ENCODE measurements around the gene TRIM52. TPM values are rescaled to one million over a fixed set of nuclear protein-coding genes. Genes with fewer than 3 reads are reported as not detected.

Gene TRIM52
- total RNA-seq, 2 experiments from 2014 or later, result 35.9 to 37.6 TPM

DNA sequence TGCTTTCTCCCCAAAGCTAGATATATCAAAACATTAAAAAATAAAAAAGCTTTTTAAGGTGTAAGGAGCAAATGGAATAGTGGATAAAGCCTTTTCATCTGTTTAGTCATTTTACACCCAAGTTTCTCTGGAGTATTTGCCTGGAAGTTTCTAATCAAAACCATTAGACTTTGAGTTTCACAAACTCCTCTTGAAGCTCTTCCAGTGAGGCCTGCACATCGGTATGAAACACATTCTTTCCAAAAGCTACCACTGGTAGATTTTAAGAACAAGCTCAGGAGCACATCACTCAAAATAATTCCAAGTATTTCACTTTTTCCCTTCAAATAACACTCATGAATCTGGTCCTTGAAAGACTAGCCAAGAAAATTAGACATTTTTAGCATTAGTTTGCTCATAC, 5.7 kb downstream of the TRIM52 start:
- ATAC-seq (ENCODE audit: poor library complexity) (no peak), DNase-seq (no peak)
- ChIA-PET POLR2A (interaction anchor here (0.7 to 5.8 kb wide), 6 partner anchors 11 to 64 kb away, joined by 3 to 39 read pairs (median 10); partner anchors contain the start of genes RACK1 and TRIM41), CTCF (interaction anchor here (1.2 kb wide), 1 partner anchor 48 kb away, joined by 3 read pairs; no protein-coding TSS in a partner anchor)
- intact Hi-C loops (cut with DNase I, micrococcal nuclease), result loop anchor here in 1 of 2 experiments (10.0 kb wide), 1 partner anchor 760 kb away; the partner anchor contains the start of gene CNOT6
- TF ChIP-seq, protein P1, sequence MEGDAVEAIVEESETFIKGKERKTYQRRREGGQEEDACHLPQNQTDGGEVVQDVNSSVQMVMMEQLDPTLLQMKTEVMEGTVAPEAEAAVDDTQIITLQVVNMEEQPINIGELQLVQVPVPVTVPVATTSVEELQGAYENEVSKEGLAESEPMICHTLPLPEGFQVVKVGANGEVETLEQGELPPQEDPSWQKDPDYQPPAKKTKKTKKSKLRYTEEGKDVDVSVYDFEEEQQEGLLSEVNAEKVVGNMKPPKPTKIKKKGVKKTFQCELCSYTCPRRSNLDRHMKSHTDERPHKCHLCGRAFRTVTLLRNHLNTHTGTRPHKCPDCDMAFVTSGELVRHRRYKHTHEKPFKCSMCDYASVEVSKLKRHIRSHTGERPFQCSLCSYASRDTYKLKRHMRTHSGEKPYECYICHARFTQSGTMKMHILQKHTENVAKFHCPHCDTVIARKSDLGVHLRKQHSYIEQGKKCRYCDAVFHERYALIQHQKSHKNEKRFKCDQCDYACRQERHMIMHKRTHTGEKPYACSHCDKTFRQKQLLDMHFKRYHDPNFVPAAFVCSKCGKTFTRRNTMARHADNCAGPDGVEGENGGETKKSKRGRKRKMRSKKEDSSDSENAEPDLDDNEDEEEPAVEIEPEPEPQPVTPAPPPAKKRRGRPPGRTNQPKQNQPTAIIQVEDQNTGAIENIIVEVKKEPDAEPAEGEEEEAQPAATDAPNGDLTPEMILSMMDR (IDR thresholded peaks at IDR 0.05), result no peak
- H3K27me3 Mint-ChIP-seq, result no peaks in the 10 kb centered on the region
- no peak overlapping the region for H3K4me3 Mint-ChIP-seq
- Histone ChIP-seq H3K4me3 (ENCODE audit: low read length) (no peak overlapping the region), H3K4me1 (ENCODE audit: insufficient read depth, low read length) (peaks cover 45% of the 10 kb centered on the region), H3K9me3 (ENCODE audit: control insufficient read depth in 1 of 2, insufficient read depth in 1 of 2, low read length in 2 of 2) (no peaks in the 10 kb centered on the region), H3K27me3 (ENCODE audit: control insufficient read depth in 1 of 2, insufficient read depth in 2 of 2, low read length in 2 of 2) (no peaks in the 10 kb centered on the region), H3K36me3 (ENCODE audit: insufficient read depth, low read length) (peaks cover 37% of the 10 kb centered on the region), H3K27ac (ENCODE audit: low read depth in 1 of 2, low read length in 2 of 2) (no peak overlapping the region)
- peaks cover 76% of the 10 kb centered on the region for H3K4me1 Mint-ChIP-seq (ENCODE audit: low read depth)
- H3K27ac Mint-ChIP-seq, result peak overlapping the region; percentile 12
- peaks cover 52% of the 10 kb centered on the region for H3K36me3 Mint-ChIP-seq (ENCODE audit: low read depth)
- no peaks in the 10 kb centered on the region for H3K9me3 Mint-ChIP-seq

DNA sequence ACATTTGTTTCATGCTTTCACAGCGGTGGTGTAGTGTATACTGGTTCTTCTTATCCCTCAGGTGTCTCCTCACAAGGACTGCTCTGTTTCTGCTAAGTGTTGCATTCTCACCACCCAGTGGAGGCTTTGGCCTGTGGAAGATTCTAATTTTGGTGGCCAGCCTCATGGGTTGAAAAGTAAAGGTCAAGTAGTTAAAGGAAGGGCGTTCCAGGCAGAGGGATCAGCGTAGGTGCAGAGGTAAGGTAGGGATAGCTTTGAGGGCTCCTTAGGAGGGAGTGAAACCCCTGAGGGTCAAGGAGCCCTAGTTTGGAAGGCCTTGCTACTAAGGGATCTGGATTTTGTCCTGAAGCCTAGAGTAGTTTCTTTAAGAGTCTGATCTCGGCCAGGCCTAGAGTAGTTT, 12.7 kb downstream of the TRIM52 start:
- TF ChIP-seq, protein P1 (IDR thresholded peaks at IDR 0.05), result no peak
- H3K9me3 ChIP-seq (ENCODE audit: control insufficient read depth in 1 of 2, insufficient read depth in 1 of 2, low read length in 2 of 2), result no peaks in the 10 kb centered on the region
- intact Hi-C loops (cut with DNase I, micrococcal nuclease), result loop anchor here in 1 of 2 experiments (10.0 kb wide), 2 partner anchors 443 to 1623 kb away; partner anchors contain the start of genes HNRNPH1 and MGAT1
- H3K27ac ChIP-seq (ENCODE audit: low read depth in 1 of 2, low read length in 2 of 2), result peak overlapping the region; percentile 29 to 51
- peaks cover 21% of the 10 kb centered on the region for H3K36me3 ChIP-seq (ENCODE audit: insufficient read depth, low read length)
- peaks cover 23% of the 10 kb centered on the region for H3K36me3 Mint-ChIP-seq (ENCODE audit: low read depth)
- peak overlapping the region; percentile 89 for H3K4me3 Mint-ChIP-seq
- ATAC-seq (ENCODE audit: poor library complexity) (no peak), DNase-seq (no peak)
- CTCF ChIA-PET, result interaction anchor here (1.1 to 2.2 kb wide), 2 partner anchors 11 to 56 kb away, joined by 3 to 8 read pairs; no protein-coding TSS in a partner anchor
- POLR2A ChIA-PET, result interaction anchor here (14.5 kb wide), 1 partner anchor 13 kb away, joined by 244 read pairs; the partner anchor contains the start of gene TRIM52
- H3K9me3 Mint-ChIP-seq, result no peaks in the 10 kb centered on the region
- peak overlapping the region; percentile 87 for H3K4me3 ChIP-seq (ENCODE audit: low read length)
- no peaks in the 10 kb centered on the region for H3K27me3 ChIP-seq (ENCODE audit: control insufficient read depth in 1 of 2, insufficient read depth in 2 of 2, low read length in 2 of 2)
- peaks cover 72% of the 10 kb centered on the region for H3K4me1 ChIP-seq (ENCODE audit: insufficient read depth, low read length)
- H3K4me1 Mint-ChIP-seq (ENCODE audit: low read depth), result peaks cover 80% of the 10 kb centered on the region
- no peaks in the 10 kb centered on the region for H3K27me3 Mint-ChIP-seq
- peak overlapping the region; percentile 96 for H3K27ac Mint-ChIP-seq

DNA sequence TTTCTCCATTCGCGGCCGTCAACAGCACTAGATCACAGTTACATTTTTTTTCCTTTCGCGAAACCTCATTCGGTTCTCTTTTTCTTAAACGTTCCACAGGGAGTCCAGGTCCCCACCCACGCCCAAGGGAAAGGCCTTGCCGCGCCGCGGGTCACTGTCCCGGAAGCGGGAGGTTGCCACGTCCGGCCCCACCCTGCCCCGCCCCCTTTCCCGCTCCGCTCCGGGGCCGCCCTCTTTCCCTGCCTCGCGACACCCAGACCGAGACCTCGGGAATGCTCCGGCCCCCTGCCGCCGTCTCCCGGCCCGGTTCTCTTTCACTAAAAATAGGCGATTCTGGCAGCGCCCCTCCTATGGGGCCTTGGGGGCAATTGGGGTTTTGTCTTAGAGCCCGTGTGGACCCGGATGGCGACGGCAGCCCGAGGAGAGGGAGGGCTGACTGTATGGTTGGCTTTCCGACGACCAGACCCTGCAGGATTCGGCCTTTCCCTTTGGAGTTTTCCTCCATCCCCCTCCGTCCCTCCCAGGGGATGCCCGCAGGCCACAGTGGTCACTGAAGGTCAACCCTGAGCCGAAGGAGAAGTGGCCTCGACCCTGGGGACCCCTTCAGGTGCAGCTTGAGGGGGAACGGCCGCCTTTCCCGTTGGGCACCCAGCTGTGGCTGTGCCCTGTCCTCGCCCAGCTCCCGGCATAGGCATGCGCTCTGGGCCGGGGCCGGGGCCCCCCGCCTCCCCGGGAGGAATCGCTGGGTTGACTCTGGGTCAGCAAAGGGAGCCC, 14.5 kb downstream of the TRIM52 start:
- Mint-ChIP-seq H3K4me3 (peak overlapping the region; percentile 89), H3K4me1 (ENCODE audit: low read depth) (peaks cover 91% of the 10 kb centered on the region), H3K27ac (peak overlapping the region; percentile 96), H3K9me3 (no peaks in the 10 kb centered on the region), H3K27me3 (no peaks in the 10 kb centered on the region), H3K36me3 (ENCODE audit: low read depth) (peaks cover 37% of the 10 kb centered on the region)
- intact Hi-C loops (cut with DNase I, micrococcal nuclease), result loop anchor here (1.0 to 10.0 kb wide), 3 partner anchors 15 to 1622 kb away; partner anchors contain the start of genes HNRNPH1 (in 1 of the 2), MGAT1 (in 1 of the 2) and TRIM52 (in 1 of the 2)
- TF ChIP-seq, protein P1 (IDR thresholded peaks at IDR 0.05), result no peak
- H3K27me3 ChIP-seq (ENCODE audit: control insufficient read depth in 1 of 2, insufficient read depth in 2 of 2, low read length in 2 of 2), result no peaks in the 10 kb centered on the region
- ATAC-seq (ENCODE audit: poor library complexity) (peak; percentile 13), DNase-seq (peak; percentile 38 to 84 (median 64))
- POLR2A ChIA-PET, result interaction anchor here (1.3 to 14.5 kb wide), 4 partner anchors 10 to 55 kb away, joined by 5 to 244 read pairs (median 96); partner anchors contain the start of genes TRIM41 and TRIM52
- peak overlapping the region; percentile 87 for H3K4me3 ChIP-seq (ENCODE audit: low read length)
- H3K9me3 ChIP-seq (ENCODE audit: control insufficient read depth in 1 of 2, insufficient read depth in 1 of 2, low read length in 2 of 2), result no peaks in the 10 kb centered on the region
- peak overlapping the region; percentile 82 to 84 for H3K27ac ChIP-seq (ENCODE audit: low read depth in 1 of 2, low read length in 2 of 2)
- peaks cover 83% of the 10 kb centered on the region for H3K4me1 ChIP-seq (ENCODE audit: insufficient read depth, low read length)
- CTCF ChIA-PET, result interaction anchor here (0.7 to 2.2 kb wide), 4 partner anchors 14 to 62 kb away, joined by 3 to 8 read pairs (median 4); partner anchors contain the start of gene TRIM52
- peaks cover 27% of the 10 kb centered on the region for H3K36me3 ChIP-seq (ENCODE audit: insufficient read depth, low read length)

Measured in CD4-positive, alpha-beta T cell (primary cell).